HG02642 (cell line): ENCODE results near the gene NCKAP5.
"Not testable (repeated sequence)": the region's sequence is repeated elsewhere in the genome, so short reads cannot be mapped to it uniquely, and the experiment has no call there.

ENCODE experiments used
- ATAC-seq: cut with Tn5 transposase; IDR thresholded peaks from one replicate; pipeline ENCODE4 v1.9.1; 2021; ENCODE audit warnings: mild to moderate bottlenecking; ENCODE audit not compliant: unreplicated experiment, poor library complexity

Gene NCKAP5

GRCh38 chr2:133249362-133249761 lies 318.9 kb downstream of the NCKAP5 start:
- ATAC-seq = no peak

- ATAC-seq = no peak
Observed at GRCh38 chr2:133248264-133248663, 320.0 kb downstream of the NCKAP5 start.

GRCh38 chr2:133247631-133248030 lies 320.6 kb downstream of the NCKAP5 start:
- peak; percentile 57 for ATAC-seq

- no peak for ATAC-seq
Observed at GRCh38 chr2:133241224-133241571, 327.1 kb downstream of the NCKAP5 start.

- no peak for ATAC-seq
Observed at GRCh38 chr2:133240491-133241223, 327.6 kb downstream of the NCKAP5 start.

GRCh38 chr2:133235968-133236367 lies 332.3 kb downstream of the NCKAP5 start:
- ATAC-seq = no peak

GRCh38 chr2:133232556-133232955 lies 335.7 kb downstream of the NCKAP5 start:
- ATAC-seq = no peak

GRCh38 chr2:133231264-133231663 lies 337.0 kb downstream of the NCKAP5 start:
- no peak for ATAC-seq

- ATAC-seq = no peak
Observed at GRCh38 chr2:133229974-133230373, 338.3 kb downstream of the NCKAP5 start.

- ATAC-seq = no peak
Observed at GRCh38 chr2:133223226-133223625, 345.0 kb downstream of the NCKAP5 start.

GRCh38 chr2:133221398-133221797 lies 346.9 kb downstream of the NCKAP5 start:
- ATAC-seq = no peak

- ATAC-seq = no peak
Observed at GRCh38 chr2:133218204-133218603, 350.1 kb downstream of the NCKAP5 start.

GRCh38 chr2:133215477-133215876 lies 352.8 kb downstream of the NCKAP5 start:
- ATAC-seq = no peak

GRCh38 chr2:133213651-133214050 lies 354.6 kb downstream of the NCKAP5 start:
- ATAC-seq = no peak

- ATAC-seq = no peak
Observed at GRCh38 chr2:133209325-133209724, 358.9 kb downstream of the NCKAP5 start.

GRCh38 chr2:133206666-133207065 lies 361.6 kb downstream of the NCKAP5 start:
- ATAC-seq = not testable (repeated sequence)

- no peak for ATAC-seq
Observed at GRCh38 chr2:133204421-133204820, 363.8 kb downstream of the NCKAP5 start.

GRCh38 chr2:133200684-133201421 lies 367.4 kb downstream of the NCKAP5 start:
- ATAC-seq = no peak

- ATAC-seq = no peak
Observed at GRCh38 chr2:133198678-133199077, 369.6 kb downstream of the NCKAP5 start.

GRCh38 chr2:133197156-133197555 lies 371.1 kb downstream of the NCKAP5 start:
- no peak for ATAC-seq

- ATAC-seq = no peak
Observed at GRCh38 chr2:133194777-133195335, 373.4 kb downstream of the NCKAP5 start.

GRCh38 chr2:133194362-133194655 lies 374.0 kb downstream of the NCKAP5 start:
- no peak for ATAC-seq
